Activated gamma-delta T cell treated with anti-CD3 and anti-CD28 coated beads, Interleukin-2, amount 50 U/mL, for 16 hours (primary cell): ENCODE data around the gene HSPBP1.
"Not testable (repeated sequence)": the region's sequence is repeated elsewhere in the genome, so short reads cannot be mapped to it uniquely, and the experiment has no call there.

ENCODE experiments used
- DNase-seq: peaks from one replicate; pipeline ENCODE4 v3.0.0-alpha.2; 2020; ENCODE audit warnings: low read depth

Gene HSPBP1

GRCh38 chr19:55239004-55239403, 40.9 kb downstream of the HSPBP1 start:
- DNase-seq = no peak

- DNase-seq = no peak
Observed at GRCh38 chr19:55238030-55238429, 41.9 kb downstream of the HSPBP1 start.

GRCh38 chr19:55232986-55233385, 46.9 kb downstream of the HSPBP1 start:
- DNase-seq = no peak

- no peak for DNase-seq
Observed at GRCh38 chr19:55232286-55232602, 47.7 kb downstream of the HSPBP1 start.

- DNase-seq = no peak
Observed at GRCh38 chr19:55231391-55232285, 48.3 kb downstream of the HSPBP1 start.

GRCh38 chr19:55230780-55231179, 49.1 kb downstream of the HSPBP1 start:
- no peak for DNase-seq

GRCh38 chr19:55230329-55230728, 49.6 kb downstream of the HSPBP1 start:
- no peak for DNase-seq

GRCh38 chr19:55229789-55230182, 50.1 kb downstream of the HSPBP1 start:
- no peak for DNase-seq

GRCh38 chr19:55229145-55229788, 50.6 kb downstream of the HSPBP1 start:
- DNase-seq = no peak

- DNase-seq = no peak
Observed at GRCh38 chr19:55228403-55229031, 51.4 kb downstream of the HSPBP1 start, which contains the start of gene TMEM86B. Gene TMEM86B, minus strand, starts transcription at chr19:55228763. Its CDS starts 22 bp downstream, at chr19:55228741.

GRCh38 chr19:55228015-55228391, 51.9 kb downstream of the HSPBP1 start:
- no peak for DNase-seq

GRCh38 chr19:55227241-55228014, 52.5 kb downstream of the HSPBP1 start:
- DNase-seq = no peak

- DNase-seq = no peak
Observed at GRCh38 chr19:55226788-55227187, 53.1 kb downstream of the HSPBP1 start.

GRCh38 chr19:55226273-55226672, 53.6 kb downstream of the HSPBP1 start:
- DNase-seq = no peak

GRCh38 chr19:55225415-55225958, 54.4 kb downstream of the HSPBP1 start:
- no peak for DNase-seq

- DNase-seq = not testable (repeated sequence)
Observed at GRCh38 chr19:55224679-55225414, 55.1 kb downstream of the HSPBP1 start.

- DNase-seq = no peak
Observed at GRCh38 chr19:55224038-55224665, 55.8 kb downstream of the HSPBP1 start.

GRCh38 chr19:55223291-55224037, 56.4 kb downstream of the HSPBP1 start:
- no peak for DNase-seq

GRCh38 chr19:55220525-55220924, 59.4 kb downstream of the HSPBP1 start:
- DNase-seq = no peak
